SK-N-SH treated with all-trans-retinoic acid at 6 μM for 48 hours (cell line): ENCODE data around the gene QKI.

Experiments
- ATAC-seq: fragments of 200-7000 bp; cut with Tn5 transposase; 3 replicates; pipeline ENCODE4 v1.9.1; 2020; ENCODE audit warnings: mild to moderate bottlenecking, moderate library complexity
- ARNTL ChIP-seq: fragments of 450-650 bp; formaldehyde crosslinking; IDR thresholded peaks from 2 replicates; pipeline ENCODE4 v1.5.0; 2020; ENCODE audit warnings: low read depth, mild to moderate bottlenecking, moderate library complexity, borderline replicate concordance
- BACH2 ChIP-seq: fragments of 250-450 bp; sonication (Bioruptor Pico); IDR thresholded peaks from 2 replicates; pipeline ENCODE4 v1.9.0; 2021; ENCODE audit warnings: mild to moderate bottlenecking, borderline replicate concordance
- CSDC2 ChIP-seq: fragments of 250-450 bp; sonication (Bioruptor Pico); IDR thresholded peaks from 2 replicates; pipeline ENCODE4 v1.5.0; 2020; ENCODE audit warnings: mild to moderate bottlenecking, moderate library complexity
- ESRRG ChIP-seq: fragments of 250-450 bp; sonication (Bioruptor Pico); IDR thresholded peaks from 2 replicates; pipeline ENCODE4 v1.6.1; 2021; ENCODE audit warnings: mild to moderate bottlenecking
- ISL1 ChIP-seq: fragments of 250-450 bp; sonication (Bioruptor Pico); IDR thresholded peaks from 2 replicates; pipeline ENCODE4 v2.1.2; 2022; ENCODE audit warnings: mild to moderate bottlenecking, moderate library complexity
- OSR1 ChIP-seq: fragments of 250-450 bp; sonication (Bioruptor Pico); IDR thresholded peaks from 2 replicates; pipeline ENCODE4 v1.8.0; 2022; ENCODE audit warnings: moderate library complexity, mild to moderate bottlenecking, inconsistent platforms
- PPARA ChIP-seq: fragments of 250-450 bp; sonication (Bioruptor Pico); IDR thresholded peaks from 2 replicates; pipeline ENCODE4 v1.5.0; 2020; ENCODE audit warnings: mild to moderate bottlenecking, borderline replicate concordance
- RARB ChIP-seq: fragments of 250-450 bp; sonication (Bioruptor Pico); IDR thresholded peaks from 2 replicates; pipeline ENCODE4 v1.8.0; 2021; ENCODE audit warnings: mild to moderate bottlenecking, moderate library complexity
- SNAI2 ChIP-seq: fragments of 250-450 bp; sonication (Bioruptor Pico); IDR thresholded peaks from 2 replicates; pipeline ENCODE4 v1.5.0; 2020; ENCODE audit warnings: mild to moderate bottlenecking, moderate library complexity
- TCF4 ChIP-seq: fragments of 250-450 bp; sonication (Bioruptor Pico); IDR thresholded peaks from 2 replicates; pipeline ENCODE4 v1.8.0; 2021; ENCODE audit warnings: mild to moderate bottlenecking, moderate library complexity, borderline replicate concordance
- TOX ChIP-seq: fragments of 250-450 bp; sonication (Bioruptor Pico); IDR thresholded peaks from 2 replicates; pipeline ENCODE4 v1.8.0; 2021; ENCODE audit warnings: mild to moderate bottlenecking, moderate library complexity, borderline replicate concordance
- ZC3H10 ChIP-seq: fragments of 250-450 bp; sonication (Bioruptor Pico); IDR thresholded peaks from 2 replicates; pipeline ENCODE4 v1.5.1; 2021; ENCODE audit warnings: mild to moderate bottlenecking, moderate library complexity
- ZFP3 ChIP-seq: fragments of 250-450 bp; sonication (Bioruptor Pico); IDR thresholded peaks from 2 replicates; pipeline ENCODE4 v1.5.0; 2020; ENCODE audit warnings: mild to moderate bottlenecking, moderate library complexity
- ZFP30 ChIP-seq: fragments of 450-650 bp; formaldehyde crosslinking; IDR thresholded peaks from 2 replicates; pipeline ENCODE4 v1.5.0; 2022; ENCODE audit warnings: mild to moderate bottlenecking, moderate library complexity
- ZNF565 ChIP-seq: fragments of 450-650 bp; formaldehyde crosslinking; conservative IDR thresholded peaks from 2 replicates; pipeline ENCODE4 v1.5.0; 2020; ENCODE audit warnings: low read depth, mild to moderate bottlenecking, moderate library complexity
- ZNF70 ChIP-seq: fragments of 450-650 bp; formaldehyde crosslinking; IDR thresholded peaks from 2 replicates; pipeline ENCODE4 v1.5.0; 2020; ENCODE audit warnings: mild to moderate bottlenecking, moderate library complexity
- ZNF8 ChIP-seq: fragments of 450-650 bp; formaldehyde crosslinking; IDR thresholded peaks from 2 replicates; pipeline ENCODE4 v1.5.0; 2020; ENCODE audit warnings: mild to moderate bottlenecking, moderate library complexity
- TF ChIP-seq, protein P1 (sequence below): fragments of 250-450 bp; sonication (Bioruptor Pico); IDR thresholded peaks from 2 replicates; pipeline ENCODE4 v1.8.0; 2020; ENCODE audit warnings: mild to moderate bottlenecking, moderate library complexity, borderline replicate concordance
- TF ChIP-seq, protein P2 (sequence below): fragments of 250-450 bp; sonication (Bioruptor Pico); IDR thresholded peaks from 2 replicates; pipeline ENCODE4 v1.5.1; 2021; ENCODE audit warnings: mild to moderate bottlenecking, moderate library complexity
- TF ChIP-seq, protein P3 (sequence below): fragments of 250-450 bp; sonication (Bioruptor Pico); IDR thresholded peaks from 2 replicates; pipeline ENCODE4 v1.5.0; 2020; ENCODE audit warnings: mild to moderate bottlenecking, moderate library complexity
- TF ChIP-seq, protein P4 (sequence below): fragments of 250-450 bp; sonication (Bioruptor Pico); IDR thresholded peaks from 2 replicates; pipeline ENCODE4 v1.8.0; 2021; ENCODE audit warnings: low read depth, mild to moderate bottlenecking, moderate library complexity, borderline replicate concordance
- TF ChIP-seq, protein P5 (sequence below): fragments of 250-450 bp; sonication (Bioruptor Pico); IDR thresholded peaks from 2 replicates; pipeline ENCODE4 v1.5.1; 2020; ENCODE audit warnings: low read depth, mild to moderate bottlenecking, moderate library complexity

Gene QKI

DNA sequence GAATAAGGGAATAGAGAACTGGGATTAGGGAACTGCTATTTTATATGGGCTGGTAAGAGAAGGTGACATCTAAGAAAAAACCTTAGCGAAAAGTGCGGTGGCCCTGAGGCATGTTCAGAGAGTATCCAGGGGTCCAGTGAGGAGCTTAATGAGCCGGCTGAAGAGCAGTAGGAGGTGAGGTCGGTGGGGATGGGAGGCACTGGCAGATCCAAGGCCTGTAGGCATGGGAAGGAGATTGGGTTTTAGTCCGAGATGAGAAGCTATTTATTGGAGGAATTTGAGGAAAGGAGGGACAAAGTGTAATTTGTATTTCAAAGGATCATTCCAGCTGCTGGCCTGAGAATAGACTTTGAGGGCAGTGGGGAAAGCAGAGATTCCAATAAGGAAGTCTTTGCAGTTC is 123.8 kb downstream of the QKI start (continued):
- TF ChIP-seq ZNF565 (CRISPR knock-in tag) (no peak), RARB (CRISPR knock-in tag) (no peak)
- TF ChIP-seq, all 23 proteins: peak for 0

DNA sequence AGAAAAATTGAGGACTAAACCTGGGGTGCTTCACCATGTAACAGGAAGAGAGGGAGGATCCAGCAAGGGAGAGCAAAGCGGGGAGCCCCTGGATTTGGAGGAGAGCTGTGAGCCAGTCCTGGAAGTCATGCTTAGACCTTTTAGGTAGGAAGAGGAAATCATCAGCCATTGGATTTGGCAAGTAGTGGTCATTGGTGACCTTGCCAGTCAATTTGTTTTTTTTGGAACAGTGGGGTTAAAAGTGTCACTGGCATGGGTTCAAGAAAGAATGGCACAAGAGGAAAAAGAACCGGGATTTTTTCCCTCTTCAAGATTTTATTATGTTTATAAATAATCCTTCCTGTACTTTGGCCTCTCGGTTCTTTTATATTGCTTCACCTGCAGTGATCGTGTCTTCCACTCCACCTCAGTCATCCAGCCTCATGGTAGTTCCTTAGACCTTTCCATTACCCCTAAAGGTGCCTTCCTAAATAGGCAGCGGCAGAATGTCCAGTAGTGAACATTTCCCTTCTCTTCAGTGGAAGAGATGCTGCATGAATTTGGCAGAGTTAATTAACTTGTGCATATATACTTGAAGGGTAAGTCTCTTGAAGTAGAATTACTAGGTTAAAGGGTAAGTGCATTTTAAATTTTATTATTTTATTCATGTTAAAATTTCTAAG is 124.7 kb downstream of the QKI start:
- TF ChIP-seq ISL1 (no peak), ESRRG (no peak), BACH2 (CRISPR knock-in tag) (no peak), RARB (CRISPR knock-in tag) (no peak), ZNF70 (CRISPR knock-in tag) (no peak), ZNF565 (CRISPR knock-in tag) (no peak), ZFP3 (no peak), SNAI2 (CRISPR knock-in tag) (no peak), TCF4 (CRISPR knock-in tag) (no peak), CSDC2 (CRISPR knock-in tag) (no peak), ARNTL (CRISPR knock-in tag) (no peak), PPARA (CRISPR knock-in tag) (no peak)
- TF ChIP-seq, protein P1, sequence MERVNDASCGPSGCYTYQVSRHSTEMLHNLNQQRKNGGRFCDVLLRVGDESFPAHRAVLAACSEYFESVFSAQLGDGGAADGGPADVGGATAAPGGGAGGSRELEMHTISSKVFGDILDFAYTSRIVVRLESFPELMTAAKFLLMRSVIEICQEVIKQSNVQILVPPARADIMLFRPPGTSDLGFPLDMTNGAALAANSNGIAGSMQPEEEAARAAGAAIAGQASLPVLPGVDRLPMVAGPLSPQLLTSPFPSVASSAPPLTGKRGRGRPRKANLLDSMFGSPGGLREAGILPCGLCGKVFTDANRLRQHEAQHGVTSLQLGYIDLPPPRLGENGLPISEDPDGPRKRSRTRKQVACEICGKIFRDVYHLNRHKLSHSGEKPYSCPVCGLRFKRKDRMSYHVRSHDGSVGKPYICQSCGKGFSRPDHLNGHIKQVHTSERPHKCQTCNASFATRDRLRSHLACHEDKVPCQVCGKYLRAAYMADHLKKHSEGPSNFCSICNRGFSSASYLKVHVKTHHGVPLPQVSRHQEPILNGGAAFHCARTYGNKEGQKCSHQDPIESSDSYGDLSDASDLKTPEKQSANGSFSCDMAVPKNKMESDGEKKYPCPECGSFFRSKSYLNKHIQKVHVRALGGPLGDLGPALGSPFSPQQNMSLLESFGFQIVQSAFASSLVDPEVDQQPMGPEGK (CRISPR knock-in tag) = no peak
- TF ChIP-seq, protein P2, sequence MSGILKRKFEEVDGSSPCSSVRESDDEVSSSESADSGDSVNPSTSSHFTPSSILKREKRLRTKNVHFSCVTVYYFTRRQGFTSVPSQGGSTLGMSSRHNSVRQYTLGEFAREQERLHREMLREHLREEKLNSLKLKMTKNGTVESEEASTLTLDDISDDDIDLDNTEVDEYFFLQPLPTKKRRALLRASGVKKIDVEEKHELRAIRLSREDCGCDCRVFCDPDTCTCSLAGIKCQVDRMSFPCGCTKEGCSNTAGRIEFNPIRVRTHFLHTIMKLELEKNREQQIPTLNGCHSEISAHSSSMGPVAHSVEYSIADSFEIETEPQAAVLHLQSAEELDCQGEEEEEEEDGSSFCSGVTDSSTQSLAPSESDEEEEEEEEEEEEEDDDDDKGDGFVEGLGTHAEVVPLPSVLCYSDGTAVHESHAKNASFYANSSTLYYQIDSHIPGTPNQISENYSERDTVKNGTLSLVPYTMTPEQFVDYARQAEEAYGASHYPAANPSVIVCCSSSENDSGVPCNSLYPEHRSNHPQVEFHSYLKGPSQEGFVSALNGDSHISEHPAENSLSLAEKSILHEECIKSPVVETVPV (CRISPR knock-in tag) = no peak
- TF ChIP-seq, protein P3, sequence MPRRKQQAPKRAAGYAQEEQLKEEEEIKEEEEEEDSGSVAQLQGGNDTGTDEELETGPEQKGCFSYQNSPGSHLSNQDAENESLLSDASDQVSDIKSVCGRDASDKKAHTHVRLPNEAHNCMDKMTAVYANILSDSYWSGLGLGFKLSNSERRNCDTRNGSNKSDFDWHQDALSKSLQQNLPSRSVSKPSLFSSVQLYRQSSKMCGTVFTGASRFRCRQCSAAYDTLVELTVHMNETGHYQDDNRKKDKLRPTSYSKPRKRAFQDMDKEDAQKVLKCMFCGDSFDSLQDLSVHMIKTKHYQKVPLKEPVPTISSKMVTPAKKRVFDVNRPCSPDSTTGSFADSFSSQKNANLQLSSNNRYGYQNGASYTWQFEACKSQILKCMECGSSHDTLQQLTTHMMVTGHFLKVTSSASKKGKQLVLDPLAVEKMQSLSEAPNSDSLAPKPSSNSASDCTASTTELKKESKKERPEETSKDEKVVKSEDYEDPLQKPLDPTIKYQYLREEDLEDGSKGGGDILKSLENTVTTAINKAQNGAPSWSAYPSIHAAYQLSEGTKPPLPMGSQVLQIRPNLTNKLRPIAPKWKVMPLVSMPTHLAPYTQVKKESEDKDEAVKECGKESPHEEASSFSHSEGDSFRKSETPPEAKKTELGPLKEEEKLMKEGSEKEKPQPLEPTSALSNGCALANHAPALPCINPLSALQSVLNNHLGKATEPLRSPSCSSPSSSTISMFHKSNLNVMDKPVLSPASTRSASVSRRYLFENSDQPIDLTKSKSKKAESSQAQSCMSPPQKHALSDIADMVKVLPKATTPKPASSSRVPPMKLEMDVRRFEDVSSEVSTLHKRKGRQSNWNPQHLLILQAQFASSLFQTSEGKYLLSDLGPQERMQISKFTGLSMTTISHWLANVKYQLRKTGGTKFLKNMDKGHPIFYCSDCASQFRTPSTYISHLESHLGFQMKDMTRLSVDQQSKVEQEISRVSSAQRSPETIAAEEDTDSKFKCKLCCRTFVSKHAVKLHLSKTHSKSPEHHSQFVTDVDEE (CRISPR knock-in tag) = no peak
- TF ChIP-seq, protein P4, sequence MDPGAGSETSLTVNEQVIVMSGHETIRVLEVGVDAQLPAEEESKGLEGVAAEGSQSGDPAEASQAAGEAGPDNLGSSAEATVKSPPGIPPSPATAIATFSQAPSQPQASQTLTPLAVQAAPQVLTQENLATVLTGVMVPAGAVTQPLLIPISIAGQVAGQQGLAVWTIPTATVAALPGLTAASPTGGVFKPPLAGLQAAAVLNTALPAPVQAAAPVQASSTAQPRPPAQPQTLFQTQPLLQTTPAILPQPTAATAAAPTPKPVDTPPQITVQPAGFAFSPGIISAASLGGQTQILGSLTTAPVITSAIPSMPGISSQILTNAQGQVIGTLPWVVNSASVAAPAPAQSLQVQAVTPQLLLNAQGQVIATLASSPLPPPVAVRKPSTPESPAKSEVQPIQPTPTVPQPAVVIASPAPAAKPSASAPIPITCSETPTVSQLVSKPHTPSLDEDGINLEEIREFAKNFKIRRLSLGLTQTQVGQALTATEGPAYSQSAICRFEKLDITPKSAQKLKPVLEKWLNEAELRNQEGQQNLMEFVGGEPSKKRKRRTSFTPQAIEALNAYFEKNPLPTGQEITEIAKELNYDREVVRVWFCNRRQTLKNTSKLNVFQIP = no peak
- TF ChIP-seq, protein P5, sequence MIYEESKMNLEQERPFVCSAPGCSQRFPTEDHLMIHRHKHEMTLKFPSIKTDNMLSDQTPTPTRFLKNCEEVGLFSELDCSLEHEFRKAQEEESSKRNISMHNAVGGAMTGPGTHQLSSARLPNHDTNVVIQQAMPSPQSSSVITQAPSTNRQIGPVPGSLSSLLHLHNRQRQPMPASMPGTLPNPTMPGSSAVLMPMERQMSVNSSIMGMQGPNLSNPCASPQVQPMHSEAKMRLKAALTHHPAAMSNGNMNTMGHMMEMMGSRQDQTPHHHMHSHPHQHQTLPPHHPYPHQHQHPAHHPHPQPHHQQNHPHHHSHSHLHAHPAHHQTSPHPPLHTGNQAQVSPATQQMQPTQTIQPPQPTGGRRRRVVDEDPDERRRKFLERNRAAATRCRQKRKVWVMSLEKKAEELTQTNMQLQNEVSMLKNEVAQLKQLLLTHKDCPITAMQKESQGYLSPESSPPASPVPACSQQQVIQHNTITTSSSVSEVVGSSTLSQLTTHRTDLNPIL (CRISPR knock-in tag) = no peak
- ATAC-seq = no peak

DNA sequence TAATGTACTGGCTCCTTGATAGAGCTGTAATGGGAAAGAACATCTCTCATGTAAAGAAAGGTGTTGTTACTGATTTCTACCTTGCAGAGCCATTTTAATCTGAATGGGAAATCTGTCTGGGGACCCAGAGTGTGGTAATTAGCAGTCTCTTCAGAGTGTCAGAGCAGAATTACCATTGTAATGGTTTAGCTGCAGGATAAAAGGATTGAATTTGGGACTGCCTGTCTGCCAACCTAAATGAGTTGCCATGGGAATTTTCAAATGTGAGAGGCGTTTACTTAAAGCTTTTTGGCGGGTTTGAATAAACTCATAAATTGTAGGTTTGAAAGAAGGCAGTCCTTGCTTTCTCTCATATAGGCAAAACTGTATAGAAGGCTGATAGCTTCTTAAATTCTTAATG is 128.8 kb downstream of the QKI start:
- no peak for TF ChIP-seq RARB (CRISPR knock-in tag)
- TF ChIP-seq ZNF565 (CRISPR knock-in tag) = no peak
- TF ChIP-seq BACH2 (CRISPR knock-in tag) = no peak
- TF ChIP-seq ISL1 = no peak
- TF ChIP-seq TOX (CRISPR knock-in tag) = no peak
- TF ChIP-seq ESRRG = no peak
- TF ChIP-seq, all 23 proteins: peak for 0
- no peak for ATAC-seq

DNA sequence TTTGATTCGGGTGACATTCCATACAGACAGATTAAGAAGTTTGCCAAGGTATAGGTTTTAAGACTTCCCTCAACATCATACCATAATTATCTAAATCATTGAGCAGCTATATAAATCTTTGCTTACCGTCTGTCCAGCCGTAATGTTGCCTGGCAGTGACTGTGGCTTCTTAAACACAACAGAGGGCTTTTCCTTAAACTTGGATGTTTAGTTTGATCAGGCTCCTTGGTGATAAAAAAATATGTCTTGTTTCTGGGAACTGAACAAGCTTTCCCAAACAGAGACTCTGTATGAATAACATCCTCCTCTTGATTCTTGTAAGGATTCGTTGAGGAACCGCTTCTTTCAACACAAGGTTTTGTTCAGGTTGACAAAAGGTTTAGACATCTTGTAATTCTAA is 130.9 kb downstream of the QKI start:
- no peak for ATAC-seq
- no peak for TF ChIP-seq OSR1 (CRISPR knock-in tag)
- TF ChIP-seq TOX (CRISPR knock-in tag) = no peak
- TF ChIP-seq BACH2 (CRISPR knock-in tag) = no peak
- no peak for TF ChIP-seq ZNF8 (CRISPR knock-in tag)
- TF ChIP-seq PPARA (CRISPR knock-in tag) = no peak
- TF ChIP-seq ESRRG = no peak
- no peak for TF ChIP-seq ISL1
- TF ChIP-seq ZFP3 = no peak
- no peak for TF ChIP-seq ARNTL (CRISPR knock-in tag)
- TF ChIP-seq ZNF565 (CRISPR knock-in tag) = no peak
- TF ChIP-seq ZFP30 = no peak
- no peak for TF ChIP-seq CSDC2 (CRISPR knock-in tag)
- no peak for TF ChIP-seq RARB (CRISPR knock-in tag)
- TF ChIP-seq, protein P4 = no peak
- no peak for TF ChIP-seq ZC3H10 (CRISPR knock-in tag)
- TF ChIP-seq TCF4 (CRISPR knock-in tag) = no peak
